NB4 (cell line): ENCODE data around the gene FBXO11.

Experiments used
- MYC ChIP-seq: IDR thresholded peaks from 2 replicates; pipeline ENCODE4 v1.6.1; 2011; ENCODE audit warnings: low read depth, low read length
- TF ChIP-seq, protein P1 (sequence below): IDR thresholded peaks from one replicate; pipeline ENCODE4 v1.5.1; 2012; ENCODE audit warnings: low read depth, low read length

DNA sequence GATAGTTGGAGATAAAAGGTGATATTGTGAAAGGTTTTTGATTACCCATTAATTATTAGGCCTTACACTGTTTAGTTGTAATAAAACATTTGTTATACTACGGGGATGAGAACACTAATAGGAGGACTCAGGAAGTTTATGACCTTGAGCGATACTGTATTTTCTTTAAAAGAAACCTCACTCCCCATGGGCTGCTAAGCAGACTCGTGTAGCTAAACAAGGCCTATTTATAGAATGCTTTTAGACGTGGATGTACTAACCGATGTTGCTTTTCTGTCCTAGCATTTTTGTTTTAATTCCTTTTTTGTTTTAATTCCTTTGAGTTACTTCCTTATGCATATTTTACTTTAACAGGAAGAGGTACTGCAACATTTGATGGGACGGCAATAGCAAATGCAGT lies 100.4 kb downstream of the FBXO11 start:
- TF ChIP-seq, protein P1, sequence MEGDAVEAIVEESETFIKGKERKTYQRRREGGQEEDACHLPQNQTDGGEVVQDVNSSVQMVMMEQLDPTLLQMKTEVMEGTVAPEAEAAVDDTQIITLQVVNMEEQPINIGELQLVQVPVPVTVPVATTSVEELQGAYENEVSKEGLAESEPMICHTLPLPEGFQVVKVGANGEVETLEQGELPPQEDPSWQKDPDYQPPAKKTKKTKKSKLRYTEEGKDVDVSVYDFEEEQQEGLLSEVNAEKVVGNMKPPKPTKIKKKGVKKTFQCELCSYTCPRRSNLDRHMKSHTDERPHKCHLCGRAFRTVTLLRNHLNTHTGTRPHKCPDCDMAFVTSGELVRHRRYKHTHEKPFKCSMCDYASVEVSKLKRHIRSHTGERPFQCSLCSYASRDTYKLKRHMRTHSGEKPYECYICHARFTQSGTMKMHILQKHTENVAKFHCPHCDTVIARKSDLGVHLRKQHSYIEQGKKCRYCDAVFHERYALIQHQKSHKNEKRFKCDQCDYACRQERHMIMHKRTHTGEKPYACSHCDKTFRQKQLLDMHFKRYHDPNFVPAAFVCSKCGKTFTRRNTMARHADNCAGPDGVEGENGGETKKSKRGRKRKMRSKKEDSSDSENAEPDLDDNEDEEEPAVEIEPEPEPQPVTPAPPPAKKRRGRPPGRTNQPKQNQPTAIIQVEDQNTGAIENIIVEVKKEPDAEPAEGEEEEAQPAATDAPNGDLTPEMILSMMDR, result no peak
- no peak for TF ChIP-seq MYC
